HCT116 (cell line): Measurements from ENCODE around the gene UBE2N. TPM values are rescaled to one million over a fixed set of nuclear protein-coding genes. Genes with fewer than 3 reads are reported as not detected.

Source experiments
- ATAC-seq: fragments of 200-7000 bp; cut with Tn5 transposase; 2 replicates; pipeline ENCODE4 v1.9.1; 2020; ENCODE audit warnings: mild to moderate bottlenecking, moderate library complexity
- BruUV-seq: library from RNA; stranded (reverse); fragments of 400-500 nt; replicated peaks from 2 replicates; lab custom pipeline; 2021; lab: Mats Ljungman, UMichigan
- CTCF ChIA-PET: fragments of 300-600 bp; sonication (Branson Sonifier 250); formaldehyde crosslinking; loops from one replicate; lab custom pipeline; 2021; ENCODE audit warnings: antibody characterized with exemption; lab: Charles Lee
- POLR2A ChIA-PET: fragments of 300-600, 350-600 bp; sonication (Branson Sonifier 250); formaldehyde crosslinking; loops from one replicate; lab custom pipeline; 2021; ENCODE audit warnings: antibody characterized with exemption; lab: Charles Lee
- RAD21 ChIA-PET, 2 experiments: fragments of 300-600 bp; sonication (Branson Sonifier 250); formaldehyde crosslinking; loops; one replicate each; lab custom pipeline; 2023; ENCODE audit warnings: low total read pairs in 2 of 2; ENCODE audit not compliant: uncharacterized antibody in 2 of 2, unreplicated experiment in 2 of 2, low non-redundant PET in 1 of 2; lab: Charles Lee
- DNase-seq: peaks from one replicate; pipeline ENCODE4 v3.0.0-alpha.2; 2010; ENCODE audit warnings: low read depth, low spot score
- H2AFZ ChIP-seq: fragments of 200-600 bp; shearing (Covaris generic), sonication (generic); 2 replicates; pipeline ENCODE4 v1.6.1; 2017; ENCODE audit warnings: low read depth, mixed run types, mixed read lengths, antibody characterized with exemption, low read length; ENCODE audit not compliant: poor library complexity, severe bottlenecking
- H3K27ac ChIP-seq: 2 replicates; pipeline ENCODE4 v1.5.1; 2012; ENCODE audit warnings: low read depth, low read length
- H3K27me3 ChIP-seq: fragments of 200-600 bp; sonication (generic); 2 replicates; pipeline ENCODE4 v1.6.1; 2016; ENCODE audit warnings: mixed run types, low read length, mixed read lengths; ENCODE audit not compliant: insufficient read depth
- H3K36me3 ChIP-seq, 2 experiments: fragments of 200-500 bp in 1 of 2; fragments of 200-600 bp in 1 of 2; sonication (Bioruptor generic) in 1 of 2; sonication (generic) in 1 of 2; 2 replicates each; pipeline versions ENCODE4 v1.5.1 to v1.6.1; 2014 to 2016; ENCODE audit warnings: low read length in 2 of 2, inconsistent platforms in 1 of 2, mixed read lengths in 1 of 2, mixed run types in 1 of 2; ENCODE audit not compliant: insufficient read depth in 2 of 2, control insufficient read depth in 1 of 2
- H3K4me1 ChIP-seq, 2 experiments: fragments of 200-600 bp in 1 of 2; sonication (generic) in 1 of 2; 2 replicates each; pipeline versions ENCODE4 v1.5.1 to v1.6.1; 2012 to 2017; ENCODE audit warnings: low read length in 2 of 2, inconsistent platforms in 1 of 2, mild to moderate bottlenecking in 1 of 2, mixed read lengths in 1 of 2, mixed run types in 1 of 2, moderate library complexity in 1 of 2; ENCODE audit not compliant: insufficient read depth in 2 of 2, control insufficient read depth in 1 of 2
- H3K4me2 ChIP-seq: fragments of 200-600 bp; sonication (generic); 2 replicates; pipeline ENCODE4 v1.6.1; 2017; ENCODE audit warnings: mixed run types, low read length, mixed read lengths
- H3K4me3 ChIP-seq, 2 experiments: fragments of 200-600 bp in 1 of 2; sonication (generic) in 1 of 2; replicated peaks in 1 of 2; 2 replicates each; pipeline ENCODE4 v1.5.1; 2011 to 2016; ENCODE audit warnings: low read length in 2 of 2, control low read depth in 1 of 2, low read depth in 1 of 2, mild to moderate bottlenecking in 1 of 2, mixed read lengths in 1 of 2, mixed run types in 1 of 2
- H3K79me2 ChIP-seq: fragments of 200-600 bp; sonication (generic); 2 replicates; pipeline ENCODE4 v1.6.1; 2017; ENCODE audit warnings: mild to moderate bottlenecking, mixed run types, low read length, moderate library complexity, mixed read lengths; ENCODE audit not compliant: insufficient read depth
- H3K9ac ChIP-seq: fragments of 200-600 bp; sonication (generic); 2 replicates; pipeline ENCODE4 v1.6.1; 2016; ENCODE audit warnings: low read length, mixed read lengths
- H3K9me2 ChIP-seq: fragments of 200-600 bp; sonication (generic), shearing (Covaris generic); 2 replicates; pipeline ENCODE4 v1.6.1; 2017; ENCODE audit warnings: mixed run types, mild to moderate bottlenecking, moderate library complexity; ENCODE audit not compliant: insufficient read depth
- H3K9me3 ChIP-seq, 2 experiments: fragments of 200-500 bp in 1 of 2; fragments of 200-600 bp in 1 of 2; sonication (Bioruptor generic) in 1 of 2; sonication (generic) in 1 of 2; 2 replicates each; pipeline ENCODE4 v1.6.1; 2014 to 2017; ENCODE audit warnings: low read length in 2 of 2, mixed read lengths in 2 of 2, inconsistent platforms in 1 of 2, low read depth in 1 of 2, mild to moderate bottlenecking in 1 of 2, mixed run types in 1 of 2, moderate library complexity in 1 of 2; ENCODE audit not compliant: control insufficient read depth in 1 of 2, insufficient read depth in 1 of 2
- H4K20me1 ChIP-seq: fragments of 200-600 bp; sonication (generic), shearing (Covaris generic); 2 replicates; pipeline ENCODE4 v1.6.1; 2017; ENCODE audit warnings: mixed run types, mild to moderate bottlenecking, moderate library complexity; ENCODE audit not compliant: insufficient read depth
- CBX3 ChIP-seq: IDR thresholded peaks from 2 replicates; pipeline ENCODE4 v1.6.1; 2012; ENCODE audit warnings: low read depth
- CEBPB ChIP-seq: IDR thresholded peaks from 2 replicates; pipeline ENCODE4 v1.6.1; 2012; ENCODE audit warnings: low read depth
- EGR1 ChIP-seq: IDR thresholded peaks from 2 replicates; pipeline ENCODE4 v1.6.1; 2012; ENCODE audit warnings: low read depth
- ELF1 ChIP-seq: IDR thresholded peaks from 2 replicates; pipeline ENCODE4 v1.6.1; 2012; ENCODE audit warnings: low read depth, borderline replicate concordance
- EZH2phosphoT487 ChIP-seq: fragments of 200-600 bp; IDR thresholded peaks from 2 replicates; pipeline ENCODE4 v1.6.1; 2018; ENCODE audit warnings: antibody characterized with exemption, borderline replicate concordance
- JUND ChIP-seq: IDR thresholded peaks from 2 replicates; pipeline ENCODE4 v1.6.1; 2012
- POLR2A ChIP-seq: IDR thresholded peaks from 2 replicates; pipeline ENCODE4 v1.7.0; 2011; ENCODE audit warnings: borderline replicate concordance; ENCODE audit not compliant: insufficient read depth, insufficient read length; ENCODE audit errors: extremely low read depth
- RAD21 ChIP-seq: IDR thresholded peaks from 2 replicates; pipeline ENCODE4 v1.6.1; 2012; ENCODE audit warnings: low read depth, mild to moderate bottlenecking
- SIN3A ChIP-seq: IDR thresholded peaks from 2 replicates; pipeline ENCODE4 v1.6.1; 2012; ENCODE audit warnings: low read depth
- SP1 ChIP-seq: IDR thresholded peaks from 2 replicates; pipeline ENCODE4 v1.6.1; 2012; ENCODE audit warnings: low read depth
- SRF ChIP-seq: IDR thresholded peaks from 2 replicates; pipeline ENCODE4 v1.6.1; 2012; ENCODE audit warnings: low read depth
- YY1 ChIP-seq: IDR thresholded peaks from 2 replicates; pipeline ENCODE4 v1.6.1; 2011; ENCODE audit warnings: low read length, low read depth, moderate library complexity, mild to moderate bottlenecking; ENCODE audit not compliant: insufficient replicate concordance; ENCODE audit errors: extremely low read depth
- ZFX ChIP-seq: fragments of 450-650 bp; IDR thresholded peaks from 2 replicates; pipeline ENCODE4 v1.6.1; 2017
- intact Hi-C: fragments of 100-400 bp; cut with micrococcal nuclease; formaldehyde crosslinking; loops from 2 replicates; pipeline ENCODE4 v1.10.0; 2022
- total RNA-seq: library from RNA; stranded (reverse); gene quantifications from one replicate; pipeline ENCODE4 v1.2.1, GENCODE V29; 2021; ENCODE audit not compliant: unreplicated experiment
- TF ChIP-seq, protein P1 (sequence below), 3 experiments: fragments of 200-600 bp in 1 of 3; sonication (generic) in 1 of 3; IDR thresholded peaks in 2 of 3; conservative IDR thresholded peaks in 1 of 3; 2 replicates each; pipeline ENCODE4 v1.5.1; 2012 to 2017; ENCODE audit warnings: low read depth in 2 of 3, low read length in 2 of 3, antibody characterized with exemption in 1 of 3, borderline replicate concordance in 1 of 3, control low read depth in 1 of 3, mild to moderate bottlenecking in 1 of 3, mixed read lengths in 1 of 3, mixed run types in 1 of 3, moderate library complexity in 1 of 3; ENCODE audit not compliant: insufficient read depth in 1 of 3
- TF ChIP-seq, protein P2 (sequence below): IDR thresholded peaks from 2 replicates; pipeline ENCODE4 v1.6.1; 2012
- TF ChIP-seq, protein P3 (sequence below): IDR thresholded peaks from 2 replicates; pipeline ENCODE4 v1.6.1; 2011; ENCODE audit warnings: mild to moderate bottlenecking, low read length, moderate library complexity; ENCODE audit not compliant: insufficient replicate concordance; ENCODE audit errors: extremely low read depth

Gene UBE2N
- total RNA-seq, 1 experiment from 2014 or later, result 140 TPM

GRCh38 chr12:93426412-93426805 is 15.3 kb downstream of the UBE2N start:
- Histone ChIP-seq H3K27ac (no peak overlapping the region), H3K4me2 (no peak overlapping the region), H3K9ac (no peak overlapping the region), H3K9me3 (no peaks in the 10 kb centered on the region), H2AFZ (no peak overlapping the region), H3K9me2 (no peaks in the 10 kb centered on the region), H4K20me1 (peaks cover 58% of the 10 kb centered on the region; the same call in 1 of the 2 replicates), H3K4me3 (no peak overlapping the region), H3K79me2 (peaks cover 100% of the 10 kb centered on the region), H3K27me3 (no peaks in the 10 kb centered on the region), H3K36me3 (no peaks in the 10 kb centered on the region), H3K4me1 (peaks cover 0 to 2% of the 10 kb centered on the region in 2 experiments; a peak in 1 of 4 replicates)
- intact Hi-C loops, result no loop called here
- RAD21 ChIA-PET, result no interaction called here
- TF ChIP-seq CBX3, result no peak
- TF ChIP-seq, protein P1, sequence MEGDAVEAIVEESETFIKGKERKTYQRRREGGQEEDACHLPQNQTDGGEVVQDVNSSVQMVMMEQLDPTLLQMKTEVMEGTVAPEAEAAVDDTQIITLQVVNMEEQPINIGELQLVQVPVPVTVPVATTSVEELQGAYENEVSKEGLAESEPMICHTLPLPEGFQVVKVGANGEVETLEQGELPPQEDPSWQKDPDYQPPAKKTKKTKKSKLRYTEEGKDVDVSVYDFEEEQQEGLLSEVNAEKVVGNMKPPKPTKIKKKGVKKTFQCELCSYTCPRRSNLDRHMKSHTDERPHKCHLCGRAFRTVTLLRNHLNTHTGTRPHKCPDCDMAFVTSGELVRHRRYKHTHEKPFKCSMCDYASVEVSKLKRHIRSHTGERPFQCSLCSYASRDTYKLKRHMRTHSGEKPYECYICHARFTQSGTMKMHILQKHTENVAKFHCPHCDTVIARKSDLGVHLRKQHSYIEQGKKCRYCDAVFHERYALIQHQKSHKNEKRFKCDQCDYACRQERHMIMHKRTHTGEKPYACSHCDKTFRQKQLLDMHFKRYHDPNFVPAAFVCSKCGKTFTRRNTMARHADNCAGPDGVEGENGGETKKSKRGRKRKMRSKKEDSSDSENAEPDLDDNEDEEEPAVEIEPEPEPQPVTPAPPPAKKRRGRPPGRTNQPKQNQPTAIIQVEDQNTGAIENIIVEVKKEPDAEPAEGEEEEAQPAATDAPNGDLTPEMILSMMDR (IDR thresholded peaks at IDR 0.05 in 2 of 3, conservative IDR thresholded peaks at IDR 0.05 in 1 of 3; ENCODE audit: borderline replicate concordance in 1 of 3, insufficient read depth in 1 of 3, low read depth in 2 of 3, low read length in 2 of 3), result no peak
- TF ChIP-seq, protein P2, sequence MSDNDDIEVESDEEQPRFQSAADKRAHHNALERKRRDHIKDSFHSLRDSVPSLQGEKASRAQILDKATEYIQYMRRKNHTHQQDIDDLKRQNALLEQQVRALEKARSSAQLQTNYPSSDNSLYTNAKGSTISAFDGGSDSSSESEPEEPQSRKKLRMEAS, result no peak
- TF ChIP-seq EZH2phosphoT487, result no peak
- TF ChIP-seq SP1, result no peak
- no peak for TF ChIP-seq SRF
- TF ChIP-seq YY1, result no peak
- TF ChIP-seq CEBPB, result no peak
- TF ChIP-seq, protein P3, sequence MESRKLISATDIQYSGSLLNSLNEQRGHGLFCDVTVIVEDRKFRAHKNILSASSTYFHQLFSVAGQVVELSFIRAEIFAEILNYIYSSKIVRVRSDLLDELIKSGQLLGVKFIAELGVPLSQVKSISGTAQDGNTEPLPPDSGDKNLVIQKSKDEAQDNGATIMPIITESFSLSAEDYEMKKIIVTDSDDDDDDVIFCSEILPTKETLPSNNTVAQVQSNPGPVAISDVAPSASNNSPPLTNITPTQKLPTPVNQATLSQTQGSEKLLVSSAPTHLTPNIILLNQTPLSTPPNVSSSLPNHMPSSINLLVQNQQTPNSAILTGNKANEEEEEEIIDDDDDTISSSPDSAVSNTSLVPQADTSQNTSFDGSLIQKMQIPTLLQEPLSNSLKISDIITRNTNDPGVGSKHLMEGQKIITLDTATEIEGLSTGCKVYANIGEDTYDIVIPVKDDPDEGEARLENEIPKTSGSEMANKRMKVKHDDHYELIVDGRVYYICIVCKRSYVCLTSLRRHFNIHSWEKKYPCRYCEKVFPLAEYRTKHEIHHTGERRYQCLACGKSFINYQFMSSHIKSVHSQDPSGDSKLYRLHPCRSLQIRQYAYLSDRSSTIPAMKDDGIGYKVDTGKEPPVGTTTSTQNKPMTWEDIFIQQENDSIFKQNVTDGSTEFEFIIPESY, result no peak
- no peak for TF ChIP-seq SIN3A
- TF ChIP-seq ZFX, result no peak
- TF ChIP-seq RAD21, result no peak
- TF ChIP-seq JUND, result no peak
- no peak for TF ChIP-seq ELF1
- no peak for TF ChIP-seq EGR1
- TF ChIP-seq POLR2A, result no peak
- DNase-seq (no peak), ATAC-seq (no peak)
- POLR2A ChIA-PET, result no interaction called here
- CTCF ChIA-PET, result no interaction called here
- BruUV-seq, result no TSS peak
